Natural killer cell (primary cell): ENCODE data around the gene SMCO3. TPM values are rescaled to one million over a fixed set of nuclear protein-coding genes. Genes with fewer than 3 reads are reported as not detected.
A peak's percentile ranks its signal among the peaks of the same experiment; 100 is the strongest.

ENCODE experiments used
- ATAC-seq, 3 donors: fragments of 150-1000 bp in 2 of 3; fragments of 200-7000 bp in 1 of 3; cut with Tn5 transposase; 1 replicate in 1 of 3; 2 replicates in 2 of 3; pipeline ENCODE4 v1.10.0; 2021; ENCODE audit warnings: mild to moderate bottlenecking in 2 of 3, moderate library complexity in 2 of 3
- DNase-seq, 2 donors: peaks; one replicate each; pipeline versions ENCODE4 v3.0.0 to v3.0.0-alpha.2; 2013 to 2021; ENCODE audit warnings: mixed read lengths in 1 of 2
- H3K27ac ChIP-seq: one replicate; pipeline ENCODE4 v1.5.1; 2013; ENCODE audit warnings: mild to moderate bottlenecking, low read length
- H3K27me3 ChIP-seq: one replicate; pipeline ENCODE4 v1.6.1; 2013; ENCODE audit warnings: low read length; ENCODE audit not compliant: control insufficient read depth, insufficient read depth
- H3K36me3 ChIP-seq: one replicate; pipeline ENCODE4 v1.6.1; 2013; ENCODE audit warnings: low read length; ENCODE audit not compliant: control insufficient read depth, insufficient read depth
- H3K4me1 ChIP-seq: one replicate; pipeline ENCODE4 v1.6.1; 2013; ENCODE audit warnings: low read length; ENCODE audit not compliant: control insufficient read depth, insufficient read depth
- H3K4me3 ChIP-seq: one replicate; pipeline ENCODE4 v1.5.1; 2013; ENCODE audit warnings: low read length
- H3K9me3 ChIP-seq: one replicate; pipeline ENCODE4 v1.6.1; 2013; ENCODE audit warnings: low read length; ENCODE audit not compliant: control insufficient read depth, insufficient read depth
- H3K27ac Mint-ChIP-seq, 2 donors: one replicate each; pipeline ENCODE4 v1.8.0; 2022; ENCODE audit warnings: mild to moderate bottlenecking in 2 of 2, mixed read lengths in 2 of 2, moderate library complexity in 1 of 2
- H3K27me3 Mint-ChIP-seq, 2 donors: one replicate each; pipeline ENCODE4 v1.8.0; 2022; ENCODE audit warnings: low read depth in 2 of 2, mixed read lengths in 2 of 2
- H3K36me3 Mint-ChIP-seq: one replicate; pipeline ENCODE4 v1.8.0; 2022; ENCODE audit warnings: mixed read lengths
- H3K4me1 Mint-ChIP-seq, 2 donors: one replicate each; pipeline ENCODE4 v1.8.0; 2022; ENCODE audit warnings: mixed read lengths in 2 of 2
- H3K4me3 Mint-ChIP-seq: one replicate; pipeline ENCODE4 v1.8.0; 2022; ENCODE audit warnings: mild to moderate bottlenecking, moderate library complexity, mixed read lengths
- H3K9me3 Mint-ChIP-seq, 2 donors: one replicate each; pipeline ENCODE4 v1.8.0; 2022; ENCODE audit warnings: mixed read lengths in 2 of 2
- CTCF ChIP-seq: fragments of 200-600 bp; IDR thresholded peaks from one replicate; pipeline ENCODE4 v1.8.0; 2022; ENCODE audit warnings: antibody characterized with exemption
- WGBS: methylation state at CpG from one replicate; pipeline ENCODE4 v1.1.7; 2013; ENCODE audit warnings: missing lambda C conversion rate; ENCODE audit not compliant: insufficient coverage; 5-methylcytosine and 5-hydroxymethylcytosine counted together
- intact Hi-C: fragments of 100-400 bp; cut with micrococcal nuclease; formaldehyde crosslinking; loops from one replicate; pipeline ENCODE4 v1.14.2; 2022
- total RNA-seq, 4 donors: library from RNA; stranded (reverse); fragments of 120-200 nt in 1 of 4; gene quantifications; one replicate each; pipeline versions ENCODE4 v1.2.3 to v1.2.4, GENCODE V29; 2013 to 2022

The SMCO3 gene
- total RNA-seq, 3 donors from 2014 or later (not counting 1 experiment from before 2014, with no cell fraction given): not detected

- Histone ChIP-seq H3K4me1 (no peaks in the 10 kb centered on the region), H3K27me3 (no peaks in the 10 kb centered on the region), H3K36me3 (peaks cover 43% of the 10 kb centered on the region), H3K27ac (no peak overlapping the region), H3K4me3 (no peak overlapping the region), H3K9me3 (no peaks in the 10 kb centered on the region)
- TF ChIP-seq CTCF: no peak
- intact Hi-C loops: no loop called here
- no peaks in the 10 kb centered on the region for H3K9me3 Mint-ChIP-seq
- no peak overlapping the region for H3K4me3 Mint-ChIP-seq
- WGBS: no CpG with 5 or more reads among the region's 2 CpGs
- peaks cover 25% of the 10 kb centered on the region for H3K36me3 Mint-ChIP-seq
- H3K4me1 Mint-ChIP-seq: peaks cover 4% of the 10 kb centered on the region in 2 donors
- DNase-seq (no peak), ATAC-seq (no peak)
- peak overlapping the region in 1 of 2 donors; percentile 48 for H3K27ac Mint-ChIP-seq
- peaks cover 0 to 4% of the 10 kb centered on the region in 2 donors for H3K27me3 Mint-ChIP-seq
Observed at GRCh38 chr12:14784471-14784870, 29.5 kb downstream of the SMCO3 start.

- no peaks in the 10 kb centered on the region for H3K4me1 ChIP-seq
- no peak overlapping the region for H3K4me3 ChIP-seq
- H3K36me3 Mint-ChIP-seq: peaks cover 14% of the 10 kb centered on the region
- no peak overlapping the region for H3K4me3 Mint-ChIP-seq
- peaks cover 0 to 5% of the 10 kb centered on the region in 2 donors for H3K27me3 Mint-ChIP-seq
- H3K27ac Mint-ChIP-seq: no peak overlapping the region
- DNase-seq (no peak), ATAC-seq (no peak)
- H3K9me3 Mint-ChIP-seq: no peaks in the 10 kb centered on the region
- H3K27ac ChIP-seq: no peak overlapping the region
- peaks cover 29% of the 10 kb centered on the region for H3K36me3 ChIP-seq
- no peaks in the 10 kb centered on the region for H3K27me3 ChIP-seq
- intact Hi-C loops: no loop called here
- no peaks in the 10 kb centered on the region for H3K9me3 ChIP-seq
- no peak for TF ChIP-seq CTCF
- H3K4me1 Mint-ChIP-seq: peaks cover 4% of the 10 kb centered on the region in 2 donors
Observed at GRCh38 chr12:14782756-14783155, 31.2 kb downstream of the SMCO3 start.

GRCh38 chr12:14781563-14781962 is 32.4 kb downstream of the SMCO3 start:
- peaks cover 0 to 5% of the 10 kb centered on the region in 2 donors for H3K4me1 Mint-ChIP-seq
- 88% methylated on average over 1 of the region's 2 CpGs for WGBS
- no peak for TF ChIP-seq CTCF
- Histone ChIP-seq H3K27ac (no peak overlapping the region), H3K4me3 (no peak overlapping the region), H3K9me3 (no peaks in the 10 kb centered on the region), H3K27me3 (no peaks in the 10 kb centered on the region), H3K4me1 (no peaks in the 10 kb centered on the region), H3K36me3 (peaks cover 17% of the 10 kb centered on the region)
- no peak for ATAC-seq
- intact Hi-C loops: no loop called here
- no peak for DNase-seq
- H3K9me3 Mint-ChIP-seq: no peaks in the 10 kb centered on the region
- H3K27me3 Mint-ChIP-seq: peaks cover 0 to 5% of the 10 kb centered on the region in 2 donors
- no peak overlapping the region for H3K4me3 Mint-ChIP-seq
- H3K36me3 Mint-ChIP-seq: peaks cover 2% of the 10 kb centered on the region
- no peak overlapping the region for H3K27ac Mint-ChIP-seq

- DNase-seq: no peak
- no peak overlapping the region for H3K4me3 Mint-ChIP-seq
- H3K27me3 Mint-ChIP-seq: peaks cover 0 to 5% of the 10 kb centered on the region in 2 donors
- peaks cover 6 to 12% of the 10 kb centered on the region in 2 donors for H3K4me1 Mint-ChIP-seq
- intact Hi-C loops: no loop called here
- H3K27ac Mint-ChIP-seq: no peak overlapping the region
- H3K9me3 ChIP-seq: no peaks in the 10 kb centered on the region
- WGBS: 96% methylated on average over 2 of the region's 3 CpGs
- ATAC-seq: no peak
- no peaks in the 10 kb centered on the region for H3K9me3 Mint-ChIP-seq
- no peak for TF ChIP-seq CTCF
- H3K36me3 Mint-ChIP-seq: no peaks in the 10 kb centered on the region
- H3K4me3 ChIP-seq: no peak overlapping the region
- H3K27ac ChIP-seq: no peak overlapping the region
- peaks cover 10% of the 10 kb centered on the region for H3K36me3 ChIP-seq
- H3K4me1 ChIP-seq: no peaks in the 10 kb centered on the region
- no peaks in the 10 kb centered on the region for H3K27me3 ChIP-seq
Observed at GRCh38 chr12:14780859-14781258, 33.1 kb downstream of the SMCO3 start.
